Prostate gland (tissue), 2 donors: ENCODE results near the gene SLC17A2. TPM values are rescaled to one million over a fixed set of nuclear protein-coding genes. Genes with fewer than 3 reads are reported as not detected.

Experiments
- DNase-seq: peaks from one replicate; pipeline ENCODE4 v3.0.0-alpha.2; 2019; ENCODE audit warnings: low spot score
- H3K27ac ChIP-seq, 2 donors: fragments of 200-600 bp; sonication (generic); 2 replicates each; pipeline ENCODE4 v1.5.1; 2017 to 2019
- H3K27me3 ChIP-seq: fragments of 200-600 bp; sonication (generic); replicated peaks from 2 replicates; pipeline ENCODE4 v1.5.1; 2019; ENCODE audit not compliant: insufficient read depth
- H3K36me3 ChIP-seq, 2 donors: fragments of 200-600 bp; sonication (generic); 1 replicate in 1 of 2; 2 replicates in 1 of 2; pipeline versions ENCODE4 v1.5.1 to v1.8.1; 2017 to 2019
- H3K4me1 ChIP-seq: fragments of 200-600 bp; sonication (generic); replicated peaks from 2 replicates; pipeline ENCODE4 v1.5.1; 2019
- H3K4me3 ChIP-seq, 2 donors: fragments of 200-600 bp; sonication (generic); 2 replicates each; pipeline ENCODE4 v1.5.1; 2017 to 2019
- H3K9me3 ChIP-seq: fragments of 200-600 bp; sonication (generic); 2 replicates; pipeline ENCODE4 v1.5.1; 2017
- POLR2A ChIP-seq: fragments of 450-650 bp; IDR thresholded peaks from one replicate; pipeline ENCODE4 v1.6.1; 2016; ENCODE audit warnings: antibody characterized with exemption, mild to moderate bottlenecking
- POLR2AphosphoS5 ChIP-seq: sonication (generic); formaldehyde crosslinking; IDR thresholded peaks from one replicate; pipeline ENCODE4 v1.6.1; 2017; ENCODE audit warnings: antibody characterized with exemption
- WGBS: methylation state at CpG from one replicate; pipeline ENCODE4 v1.1.5; 2018; 5-methylcytosine and 5-hydroxymethylcytosine counted together
- intact Hi-C: fragments of 100-400 bp; cut with DNase I; formaldehyde crosslinking; loops from one replicate; pipeline ENCODE4 v1.14.2; 2022
- total RNA-seq, 2 donors: library from RNA; depleted of rRNA; stranded (reverse); fragments of >200 nt; gene quantifications; one replicate each; pipeline ENCODE4 v1.1.0, GENCODE V29; 2016
- TF ChIP-seq, protein P1 (sequence below), 4 experiments: fragments of 200-600 bp in 2 of 4; fragments of 450-650 bp in 2 of 4; sonication (generic) in 2 of 4; IDR thresholded peaks; 1 replicate in 3 of 4; 2 replicates in 1 of 4; pipeline ENCODE4 v1.5.1; 2016 to 2019; ENCODE audit warnings: antibody characterized with exemption in 4 of 4, mild to moderate bottlenecking in 2 of 4, moderate library complexity in 2 of 4

SLC17A2 gene
- total RNA-seq, 2 donors from 2014 or later = not detected

DNA sequence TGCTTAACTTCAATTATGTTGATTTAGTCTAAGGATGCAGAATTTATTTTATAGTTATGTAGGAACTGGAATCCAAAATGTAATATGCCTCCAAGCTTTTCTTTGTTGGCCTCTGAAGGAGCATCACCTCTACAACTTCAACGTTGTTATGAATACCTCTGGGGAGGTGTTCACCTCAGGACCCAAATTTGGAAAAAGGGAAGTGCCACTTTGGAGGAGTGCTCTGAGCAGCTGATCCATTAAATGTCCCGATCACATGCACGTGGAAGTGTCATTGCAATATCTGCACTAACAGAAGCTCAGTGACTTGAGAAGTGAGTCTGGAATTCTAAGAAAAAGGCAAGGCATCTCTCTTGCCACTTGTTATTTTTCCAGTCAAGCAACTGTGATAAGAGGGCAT lies 34.2 kb downstream of the SLC17A2 start:
- no peaks in the 10 kb centered on the region for H3K9me3 ChIP-seq
- intact Hi-C loops = loop anchor here (10.0 kb wide), 1 partner anchor 671 kb away; no protein-coding TSS in a partner anchor
- H3K36me3 ChIP-seq = no peaks in the 10 kb centered on the region
- TF ChIP-seq POLR2AphosphoS5 = no peak
- TF ChIP-seq, protein P1, sequence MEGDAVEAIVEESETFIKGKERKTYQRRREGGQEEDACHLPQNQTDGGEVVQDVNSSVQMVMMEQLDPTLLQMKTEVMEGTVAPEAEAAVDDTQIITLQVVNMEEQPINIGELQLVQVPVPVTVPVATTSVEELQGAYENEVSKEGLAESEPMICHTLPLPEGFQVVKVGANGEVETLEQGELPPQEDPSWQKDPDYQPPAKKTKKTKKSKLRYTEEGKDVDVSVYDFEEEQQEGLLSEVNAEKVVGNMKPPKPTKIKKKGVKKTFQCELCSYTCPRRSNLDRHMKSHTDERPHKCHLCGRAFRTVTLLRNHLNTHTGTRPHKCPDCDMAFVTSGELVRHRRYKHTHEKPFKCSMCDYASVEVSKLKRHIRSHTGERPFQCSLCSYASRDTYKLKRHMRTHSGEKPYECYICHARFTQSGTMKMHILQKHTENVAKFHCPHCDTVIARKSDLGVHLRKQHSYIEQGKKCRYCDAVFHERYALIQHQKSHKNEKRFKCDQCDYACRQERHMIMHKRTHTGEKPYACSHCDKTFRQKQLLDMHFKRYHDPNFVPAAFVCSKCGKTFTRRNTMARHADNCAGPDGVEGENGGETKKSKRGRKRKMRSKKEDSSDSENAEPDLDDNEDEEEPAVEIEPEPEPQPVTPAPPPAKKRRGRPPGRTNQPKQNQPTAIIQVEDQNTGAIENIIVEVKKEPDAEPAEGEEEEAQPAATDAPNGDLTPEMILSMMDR (IDR thresholded peaks at IDR 0.05) = no peak
- TF ChIP-seq POLR2A = no peak
- no peaks in the 10 kb centered on the region for H3K27me3 ChIP-seq
- WGBS = 89% methylated on average over 3 of the region's 3 CpGs
- H3K4me3 ChIP-seq = no peak overlapping the region
- DNase-seq = no peak
- no peak overlapping the region for H3K27ac ChIP-seq
- no peaks in the 10 kb centered on the region for H3K4me1 ChIP-seq

DNA sequence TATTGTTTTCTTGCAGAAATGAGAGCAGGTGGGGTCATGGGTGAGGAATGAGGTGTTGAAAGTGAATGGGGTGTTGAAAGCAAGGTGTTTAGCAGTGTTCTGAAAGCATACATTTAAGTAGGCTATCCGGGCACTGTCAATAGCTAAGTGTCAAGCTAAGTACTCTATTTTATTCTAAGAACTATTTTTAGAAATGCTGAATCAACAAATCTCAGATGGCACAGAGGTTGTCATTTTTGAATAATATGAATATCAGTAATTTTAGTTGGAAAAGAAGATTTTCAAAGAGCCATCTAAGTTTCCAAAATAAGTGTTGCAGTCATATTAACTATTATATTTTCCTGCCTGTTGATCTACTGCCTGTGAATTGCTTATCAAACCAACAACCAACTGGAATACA lies 34.7 kb downstream of the SLC17A2 start:
- Histone ChIP-seq H3K27me3 (no peaks in the 10 kb centered on the region), H3K4me1 (no peaks in the 10 kb centered on the region), H3K36me3 (no peaks in the 10 kb centered on the region), H3K9me3 (no peaks in the 10 kb centered on the region), H3K27ac (no peak overlapping the region), H3K4me3 (no peak overlapping the region)
- TF ChIP-seq POLR2A (no peak), POLR2AphosphoS5 (no peak)
- TF ChIP-seq, protein P1 (IDR thresholded peaks at IDR 0.05) = no peak
- DNase-seq = no peak
- 88% methylated on average over 1 of the region's 1 CpG for WGBS
- intact Hi-C loops = loop anchor here (10.0 kb wide), 1 partner anchor 671 kb away; no protein-coding TSS in a partner anchor

DNA sequence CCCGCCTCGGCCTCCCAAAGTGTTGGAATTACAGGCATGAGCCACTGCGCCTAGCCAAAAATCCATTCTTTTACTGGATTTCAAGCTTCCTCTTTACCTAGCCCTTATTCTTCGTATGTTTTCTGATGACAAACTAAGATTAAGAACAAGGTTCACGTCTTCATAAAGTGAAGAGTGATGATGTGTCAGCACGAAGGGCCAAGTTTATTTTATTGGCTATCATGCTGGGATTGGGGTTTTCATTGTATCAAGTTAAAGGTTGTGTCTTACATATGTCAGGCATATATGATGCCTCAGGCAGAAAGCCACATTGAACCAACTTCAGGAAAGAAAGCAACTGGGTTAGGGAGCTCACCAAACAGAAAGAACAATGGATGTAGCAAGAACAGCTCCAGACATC lies 36.7 kb downstream of the SLC17A2 start:
- Histone ChIP-seq H3K27ac (no peak overlapping the region), H3K4me1 (no peaks in the 10 kb centered on the region), H3K27me3 (no peaks in the 10 kb centered on the region), H3K9me3 (no peaks in the 10 kb centered on the region), H3K36me3 (no peaks in the 10 kb centered on the region), H3K4me3 (no peak overlapping the region)
- TF ChIP-seq, protein P1 (IDR thresholded peaks at IDR 0.05) = no peak
- no peak for TF ChIP-seq POLR2A
- no peak for TF ChIP-seq POLR2AphosphoS5
- intact Hi-C loops = loop anchor here (10.0 kb wide), 1 partner anchor 669 kb away; no protein-coding TSS in a partner anchor
- WGBS = 53% methylated on average over 6 of the region's 6 CpGs
- no peak for DNase-seq

DNA sequence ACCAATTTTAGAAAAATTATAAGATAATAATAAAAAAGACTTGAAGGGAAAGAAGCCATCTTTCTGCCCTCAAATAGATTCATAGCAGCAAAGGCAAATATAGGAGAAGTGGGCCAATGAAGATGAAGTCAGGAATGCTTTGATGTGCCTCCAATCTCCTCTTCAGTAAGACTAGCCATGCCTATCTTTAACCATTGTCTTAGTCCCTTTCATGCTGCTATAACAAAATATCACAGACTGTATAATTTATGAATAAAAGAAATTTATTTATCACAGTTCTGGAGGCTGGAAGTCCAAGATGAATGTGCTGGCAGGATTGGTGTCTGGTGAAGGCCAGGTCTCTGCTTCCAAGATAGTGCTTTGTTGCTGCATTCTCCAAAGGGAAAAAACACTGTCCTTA lies 37.6 kb downstream of the SLC17A2 start:
- no peak for DNase-seq
- TF ChIP-seq POLR2A (no peak), POLR2AphosphoS5 (no peak)
- TF ChIP-seq, protein P1 (IDR thresholded peaks at IDR 0.05) = no peak
- H3K27ac ChIP-seq = no peak overlapping the region
- H3K9me3 ChIP-seq = no peaks in the 10 kb centered on the region
- no peaks in the 10 kb centered on the region for H3K4me1 ChIP-seq
- H3K36me3 ChIP-seq = no peaks in the 10 kb centered on the region
- no peaks in the 10 kb centered on the region for H3K27me3 ChIP-seq
- intact Hi-C loops = loop anchor here (10.0 kb wide), 1 partner anchor 668 kb away; no protein-coding TSS in a partner anchor
- H3K4me3 ChIP-seq = no peak overlapping the region
